Measurements from ENCODE around the gene POLN. TPM values are rescaled to one million over a fixed set of nuclear protein-coding genes. Genes with fewer than 3 reads are reported as not detected.
"Not testable (repeated sequence)": the region's sequence is repeated elsewhere in the genome, so short reads cannot be mapped to it uniquely, and the experiment has no call there.

The POLN gene
- total RNA-seq, 1 donor from 2014 or later: 7.7 TPM

DNA sequence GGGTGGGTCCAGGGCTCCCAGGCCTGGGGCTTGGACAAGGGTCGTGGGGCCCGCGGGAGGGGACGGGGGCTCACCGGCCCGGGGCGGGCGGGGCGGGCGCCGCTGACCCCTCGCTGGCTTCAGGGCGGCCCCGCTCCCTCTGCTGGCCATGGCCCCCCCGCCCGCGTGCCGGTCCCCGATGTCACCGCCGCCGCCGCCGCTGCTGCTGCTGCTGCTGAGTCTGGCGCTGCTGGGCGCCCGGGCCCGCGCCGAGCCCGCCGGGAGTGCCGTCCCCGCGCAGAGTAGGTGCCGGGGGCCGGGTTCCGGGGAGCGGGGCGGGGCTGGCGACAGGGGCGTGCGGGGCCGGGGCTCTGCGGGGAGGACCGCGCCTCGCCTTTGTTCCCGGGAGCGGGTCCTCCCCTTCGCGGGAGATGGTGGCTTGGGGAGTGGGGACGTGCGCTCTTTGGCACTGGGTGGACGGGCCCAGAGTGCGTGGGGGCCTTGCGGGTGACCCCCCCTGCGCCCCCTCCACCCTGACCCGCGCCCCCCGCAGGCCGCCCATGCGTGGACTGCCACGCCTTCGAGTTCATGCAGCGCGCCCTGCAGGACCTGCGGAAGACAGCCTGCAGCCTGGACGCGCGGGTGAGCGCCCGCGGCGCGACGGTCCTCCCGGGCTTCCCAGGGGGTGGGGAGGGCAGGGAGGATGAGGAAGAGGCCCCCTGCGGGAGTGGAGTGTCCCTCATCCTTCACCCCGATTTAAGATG, 199.5 kb downstream of the POLN start:
- no peak for DNase-seq (ENCODE audit: low spot score)

DNA sequence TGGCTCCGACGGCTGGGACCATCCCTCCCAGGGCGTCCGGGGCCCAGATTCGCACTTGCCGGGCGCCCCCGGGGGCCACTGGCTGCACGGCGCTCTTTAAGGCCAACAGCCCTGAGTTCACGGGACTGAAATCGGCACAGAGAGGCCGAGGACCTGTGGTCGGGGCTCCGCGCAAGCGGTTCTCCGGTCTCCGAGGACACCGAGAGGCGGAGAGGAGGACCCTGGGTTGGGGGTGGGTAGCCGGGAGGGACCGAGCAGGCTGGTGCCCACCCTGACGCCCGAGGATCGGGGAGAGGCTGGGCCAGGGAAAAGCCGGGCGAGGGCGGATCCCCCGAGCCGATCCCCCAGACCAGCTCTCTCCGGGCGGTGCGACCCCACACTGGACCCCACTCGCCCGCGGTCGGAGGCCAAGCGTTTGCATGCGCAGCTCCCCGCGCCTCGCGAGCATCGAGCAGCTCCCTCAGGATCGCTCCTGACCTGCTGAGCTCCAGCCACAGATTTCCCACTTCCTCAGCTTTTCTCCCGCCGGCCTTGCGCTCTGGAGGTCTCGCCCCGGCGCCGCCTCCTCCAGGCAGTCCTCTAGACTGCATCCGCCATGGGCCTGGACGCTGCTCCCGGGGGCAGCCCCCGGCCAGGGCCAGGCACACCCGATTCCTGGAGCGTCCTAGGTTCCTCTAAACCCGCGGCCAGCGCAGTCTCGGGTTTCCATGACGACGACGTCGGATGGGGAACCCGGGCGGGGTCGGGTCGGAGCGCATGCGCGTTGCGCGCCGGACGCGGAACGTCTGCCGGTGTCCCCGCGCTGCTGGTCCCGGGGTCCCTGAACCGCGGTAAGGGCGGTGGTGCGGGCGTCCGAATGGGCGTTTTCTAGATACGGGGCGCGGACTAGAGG, 200.4 kb downstream of the POLN start:
- DNase-seq (ENCODE audit: low spot score): peak; percentile 80

DNA sequence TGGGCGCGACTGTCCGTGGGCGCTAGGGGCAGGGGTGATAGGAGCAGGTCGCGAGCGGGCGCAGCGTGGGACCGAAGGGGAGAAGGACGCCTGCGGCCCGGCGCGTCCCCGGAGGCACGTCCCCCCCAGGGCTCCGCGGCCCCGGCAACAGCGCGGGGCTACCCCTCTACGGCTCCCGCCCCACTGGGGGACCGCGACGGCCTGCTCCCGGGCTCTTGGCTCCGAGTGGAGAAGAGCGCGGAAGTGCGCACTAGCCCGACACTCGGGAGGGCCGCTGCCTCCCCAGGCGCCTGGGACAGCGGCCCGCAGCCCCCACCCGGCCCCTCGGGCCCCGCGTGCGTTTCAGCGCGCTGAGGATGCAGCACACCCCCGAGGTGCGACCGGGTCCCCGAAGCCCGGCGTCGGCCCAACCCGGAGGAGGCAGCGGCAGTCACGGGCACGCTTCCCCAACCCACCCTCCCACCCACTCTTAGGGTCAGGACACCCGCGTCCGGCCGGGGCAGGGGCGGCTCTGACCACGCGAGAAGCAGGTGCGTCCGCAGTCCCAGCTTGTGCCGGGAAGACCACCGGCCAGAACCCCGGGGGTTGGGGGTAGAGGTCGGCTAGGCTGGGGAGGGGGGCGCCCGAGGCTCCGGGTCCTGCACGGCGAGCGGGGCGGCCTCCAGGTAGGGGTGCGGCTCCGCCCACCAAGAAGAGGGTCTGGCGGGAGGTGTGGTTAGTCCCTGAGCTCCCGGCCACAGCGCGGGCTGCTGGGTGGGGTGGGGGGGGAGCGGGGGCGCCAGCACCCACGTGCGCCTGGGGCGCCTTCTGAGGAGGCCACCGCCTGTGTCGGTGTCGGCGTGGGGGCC, 201.3 kb downstream of the POLN start:
- no peak for DNase-seq (ENCODE audit: low spot score)

DNA sequence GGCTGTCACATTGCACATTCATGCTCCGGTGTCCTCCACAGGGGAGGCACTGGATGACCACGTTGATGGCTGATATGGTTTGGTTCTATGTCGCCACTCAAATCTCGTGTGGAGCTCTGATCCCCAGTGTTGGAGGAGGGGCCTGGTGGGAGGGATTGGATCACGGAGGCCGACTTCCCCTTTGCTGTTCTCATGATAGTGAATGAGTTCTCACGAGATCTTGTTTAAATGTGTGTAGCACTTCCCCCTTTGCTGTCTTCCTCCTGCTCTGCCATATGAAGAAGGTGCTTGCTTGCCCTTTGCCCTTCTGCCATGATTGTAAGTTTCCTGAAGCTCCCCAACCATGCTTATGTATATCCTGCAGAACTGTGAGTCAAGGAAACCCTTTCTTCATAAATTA, 205.1 kb downstream of the POLN start:
- no peak for DNase-seq (ENCODE audit: low spot score)

DNA sequence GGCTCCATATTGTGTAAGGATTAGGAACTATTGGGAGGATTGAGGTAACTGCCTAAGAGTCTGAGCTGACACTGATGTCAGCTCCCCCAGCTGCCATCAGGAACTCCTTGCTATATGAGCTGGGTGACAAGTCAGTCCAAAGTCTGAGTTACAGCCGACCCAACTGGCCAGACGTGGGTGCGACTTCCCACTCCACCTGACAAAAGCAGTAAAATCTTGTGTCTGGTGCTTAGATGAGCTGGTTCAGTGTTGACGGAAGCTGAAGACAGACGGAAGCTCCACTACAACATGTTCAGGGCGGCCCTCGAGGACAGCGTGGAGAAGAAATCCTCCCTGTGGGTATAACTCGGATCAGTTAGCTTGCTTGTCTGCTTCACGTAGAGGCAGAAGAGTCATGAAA, 205.6 kb downstream of the POLN start:
- no peak for DNase-seq (ENCODE audit: low spot score)

DNA sequence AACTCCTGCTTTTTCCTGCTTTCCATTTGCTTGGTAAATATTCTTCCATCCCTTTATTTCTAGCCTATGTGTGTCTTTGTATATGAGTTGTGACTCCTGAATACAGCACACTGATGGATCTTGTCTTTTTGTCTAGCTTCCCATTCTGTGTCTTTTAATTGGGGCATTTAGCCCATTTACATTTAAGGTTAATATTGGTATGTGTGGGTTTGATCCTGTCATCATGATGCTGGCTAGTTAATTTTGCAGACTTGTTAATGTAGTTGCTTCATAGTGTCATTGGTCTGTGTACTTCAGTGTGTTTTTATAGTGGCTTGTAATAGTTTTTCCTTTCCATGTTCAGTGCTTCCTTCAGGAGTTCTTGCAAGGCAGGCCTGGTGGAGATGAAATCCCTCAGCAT, 210.8 kb downstream of the POLN start:
- DNase-seq (ENCODE audit: low spot score): not testable (repeated sequence)

DNA sequence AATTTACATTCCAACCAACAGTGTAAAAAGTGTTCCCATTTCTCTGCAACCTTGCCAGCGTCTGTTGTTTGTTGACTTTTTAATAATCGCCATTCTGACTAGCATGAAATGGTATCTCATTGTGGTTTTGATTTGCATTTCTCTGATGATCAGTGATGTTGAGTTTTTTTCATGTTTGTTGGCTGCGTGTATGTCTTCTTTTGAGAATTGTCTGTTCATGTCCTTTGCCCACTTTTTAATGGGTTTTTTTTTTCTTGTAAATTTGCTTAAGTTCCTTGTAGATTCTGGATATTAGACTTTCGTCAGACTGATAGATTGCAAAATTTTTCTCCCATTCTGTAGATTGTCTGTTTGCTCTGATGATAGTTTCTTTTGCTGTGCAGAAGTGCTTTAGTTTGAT, 214.8 kb downstream of the POLN start:
- not testable (repeated sequence) for DNase-seq (ENCODE audit: low spot score)

DNA sequence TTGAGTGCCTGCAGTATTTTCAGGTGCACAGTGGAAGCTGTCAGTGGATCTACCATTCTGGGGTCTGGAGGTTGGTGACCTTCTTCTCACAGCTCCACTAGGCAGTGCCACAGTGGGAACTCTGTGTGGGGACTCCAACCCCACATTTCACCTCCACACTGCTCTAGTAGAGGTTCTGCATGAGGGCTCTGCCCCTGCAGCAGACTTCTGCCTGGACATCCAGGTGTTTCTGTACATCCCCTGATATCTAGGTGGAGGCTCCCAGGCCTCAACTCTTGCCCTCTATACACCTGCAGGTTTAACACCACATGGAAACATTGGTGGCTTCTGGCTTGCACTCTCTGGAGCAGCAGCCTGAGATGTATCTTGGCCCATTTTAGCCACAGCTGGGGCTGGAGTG, 216.1 kb downstream of the POLN start:
- no peak for DNase-seq (ENCODE audit: low spot score)

DNA sequence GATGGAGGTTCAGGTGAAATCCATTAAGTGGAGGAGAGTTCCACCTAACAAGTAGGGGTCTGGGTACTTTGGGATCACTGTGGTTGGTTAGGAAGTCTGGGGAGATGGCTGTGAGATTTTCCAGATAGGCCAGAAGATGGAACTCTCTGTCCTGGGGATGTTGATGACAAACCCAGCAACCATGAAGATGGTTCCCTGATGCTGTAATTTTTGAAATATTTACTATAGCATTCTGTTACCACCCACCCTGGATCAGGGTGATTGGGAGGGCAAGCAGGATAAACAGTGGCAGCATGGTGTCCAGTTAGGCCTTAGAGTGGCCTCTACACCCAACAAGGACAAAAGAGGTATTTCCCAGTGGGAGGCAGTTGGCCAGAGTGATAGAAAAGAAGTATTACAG, 217.2 kb downstream of the POLN start:
- DNase-seq (ENCODE audit: low spot score): no peak

Other genes starting within 250 kb of the POLN start
- 34.2 TPM for gene NELFA, start 233.1 kb downstream of the POLN start, total RNA-seq
- 0.40 TPM for gene NAT8L, start 182.8 kb downstream of the POLN start, total RNA-seq
- 12.0 TPM for gene HAUS3, start within 50 bp of the POLN start, total RNA-seq
- gene MXD4, start 20.0 kb upstream of the POLN start, total RNA-seq: 98.4 TPM
- gene ZFYVE28, start 176.5 kb upstream of the POLN start, total RNA-seq: 31.1 TPM
- 1.3 TPM for gene CFAP99, start 176.8 kb upstream of the POLN start, total RNA-seq
- 52.3 TPM for gene RNF4, start 227.0 kb upstream of the POLN start, total RNA-seq

Data from mucosa of gallbladder (tissue), 1 donor.